ENCODE measurements around the gene PIK3R5. TPM values are rescaled to one million over a fixed set of nuclear protein-coding genes. Genes with fewer than 3 reads are reported as not detected.
A peak's percentile ranks its signal among the peaks of the same experiment; 100 is the strongest.

The PIK3R5 gene
- total RNA-seq, 2 donors from 2014 or later, result 30.7 to 42.9 TPM

DNA sequence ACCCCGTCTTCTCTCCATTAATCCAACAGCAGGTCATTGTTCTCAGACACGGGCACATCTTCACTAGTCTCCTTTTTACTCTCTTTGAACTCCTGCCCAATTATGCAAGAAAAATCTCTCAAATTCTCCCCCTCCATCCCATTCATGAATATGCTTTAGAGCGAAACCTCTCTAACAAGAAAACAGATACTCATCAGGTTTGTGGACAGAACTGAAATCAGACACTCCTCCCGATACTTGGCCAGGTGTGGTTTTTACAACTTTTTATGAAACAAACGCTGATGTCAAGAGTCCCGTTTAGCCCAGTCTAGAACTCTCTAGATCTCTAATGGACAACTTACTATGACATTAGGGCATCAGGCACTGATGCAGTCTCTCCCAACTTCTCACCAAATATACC lies 40.9 kb downstream of the PIK3R5 start:
- Histone ChIP-seq H3K9me3 (peaks cover 22% of the 10 kb centered on the region), H3K36me3 (no peaks in the 10 kb centered on the region), H3K27me3 (replicated peaks; ENCODE audit: insufficient read depth) (no peaks in the 10 kb centered on the region), H3K4me3 (no peak overlapping the region), H3K4me1 (ENCODE audit: control insufficient read depth in 1 of 2, low read depth in 2 of 2) (no peaks in the 10 kb centered on the region), H3K27ac (no peak overlapping the region)
- DNase-seq (ENCODE audit: low spot score) (no peak), ATAC-seq (ENCODE audit: insufficient number of reproducible peaks, low FRiP score, low read depth) (no peak)
- TF ChIP-seq CTCF (IDR thresholded peaks at IDR 0.05), result no peak

DNA sequence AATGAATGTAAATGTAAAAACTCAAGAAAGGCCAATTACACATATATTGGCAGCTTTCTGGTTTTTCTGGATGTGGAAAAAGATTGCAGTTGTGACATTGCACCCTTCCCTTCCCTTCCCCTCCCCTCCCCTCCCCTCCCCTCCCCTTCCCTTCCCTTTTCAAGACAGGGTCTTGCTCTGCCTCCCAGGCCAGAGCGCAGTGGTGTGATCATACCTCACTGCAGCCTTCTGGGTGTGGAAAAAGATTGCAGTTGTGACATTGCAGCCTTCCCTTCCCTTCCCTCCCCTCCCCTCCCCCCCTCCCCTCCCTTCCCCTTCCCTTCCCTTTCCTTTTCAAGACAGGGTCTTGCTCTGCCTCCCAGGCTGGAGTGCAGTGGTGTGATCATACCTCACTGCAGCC lies 41.7 kb downstream of the PIK3R5 start:
- H3K9me3 ChIP-seq, result peaks cover 20% of the 10 kb centered on the region
- no peak for TF ChIP-seq CTCF (IDR thresholded peaks at IDR 0.05)
- H3K36me3 ChIP-seq, result no peaks in the 10 kb centered on the region
- no peak overlapping the region for H3K4me3 ChIP-seq
- H3K4me1 ChIP-seq (ENCODE audit: control insufficient read depth in 1 of 2, low read depth in 2 of 2), result no peaks in the 10 kb centered on the region
- DNase-seq (ENCODE audit: low spot score) (no peak), ATAC-seq (ENCODE audit: insufficient number of reproducible peaks, low FRiP score, low read depth) (no peak)
- no peaks in the 10 kb centered on the region for H3K27me3 ChIP-seq (replicated peaks; ENCODE audit: insufficient read depth)
- no peak overlapping the region for H3K27ac ChIP-seq

- TF ChIP-seq CTCF (IDR thresholded peaks at IDR 0.05), result no peak
- Histone ChIP-seq H3K4me1 (ENCODE audit: control insufficient read depth in 1 of 2, low read depth in 2 of 2) (no peaks in the 10 kb centered on the region), H3K4me3 (no peak overlapping the region), H3K36me3 (no peaks in the 10 kb centered on the region), H3K27ac (peak overlapping the region in 1 of 2 donors; percentile 23), H3K9me3 (peaks cover 17% of the 10 kb centered on the region), H3K27me3 (replicated peaks; ENCODE audit: insufficient read depth) (no peaks in the 10 kb centered on the region)
- ATAC-seq (ENCODE audit: insufficient number of reproducible peaks, low FRiP score, low read depth) (no peak), DNase-seq (ENCODE audit: low spot score) (no peak)
Observed at GRCh38 chr17:8922928-8923327, 42.6 kb downstream of the PIK3R5 start.

DNA sequence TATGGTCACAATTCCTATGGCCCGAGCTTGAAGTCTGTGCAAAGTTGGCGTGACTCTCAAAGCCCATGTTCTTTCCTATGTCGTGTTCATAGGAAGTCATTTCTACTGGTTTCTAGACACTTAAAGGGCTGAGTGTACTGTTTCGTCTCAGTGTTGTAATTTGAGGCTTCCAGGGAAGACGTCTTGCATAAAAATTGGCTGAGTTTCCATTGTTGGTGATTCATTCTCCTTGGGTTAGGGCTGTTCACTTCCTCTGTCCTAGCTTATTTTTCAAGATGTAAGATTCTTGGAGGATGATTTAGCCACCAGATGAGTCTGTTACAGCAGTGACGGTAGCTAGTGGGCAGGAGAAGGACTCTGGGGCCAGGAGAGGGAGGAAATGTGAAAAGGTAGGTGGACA lies 43.1 kb downstream of the PIK3R5 start:
- no peak for ATAC-seq (ENCODE audit: insufficient number of reproducible peaks, low FRiP score, low read depth)
- no peak for TF ChIP-seq CTCF (IDR thresholded peaks at IDR 0.05)
- H3K27ac ChIP-seq, result peak overlapping the region in 1 of 2 donors; percentile 23

GRCh38 chr17:8921147-8921546 lies 44.4 kb downstream of the PIK3R5 start:
- Histone ChIP-seq H3K4me1 (ENCODE audit: control insufficient read depth in 1 of 2, low read depth in 2 of 2) (no peaks in the 10 kb centered on the region), H3K9me3 (peaks cover 6% of the 10 kb centered on the region), H3K36me3 (no peaks in the 10 kb centered on the region), H3K27me3 (replicated peaks; ENCODE audit: insufficient read depth) (no peaks in the 10 kb centered on the region), H3K27ac (no peak overlapping the region), H3K4me3 (no peak overlapping the region)
- TF ChIP-seq CTCF (IDR thresholded peaks at IDR 0.05), result no peak
- ATAC-seq (ENCODE audit: insufficient number of reproducible peaks, low FRiP score, low read depth), result no peak
- DNase-seq (ENCODE audit: low spot score), result no peak

More for the DNA sequence above, 43.1 kb downstream of the PIK3R5 start:
- H3K36me3 ChIP-seq, result no peaks in the 10 kb centered on the region
- peaks cover 12% of the 10 kb centered on the region for H3K9me3 ChIP-seq
- no peak overlapping the region for H3K4me3 ChIP-seq
- no peaks in the 10 kb centered on the region for H3K4me1 ChIP-seq (ENCODE audit: control insufficient read depth in 1 of 2, low read depth in 2 of 2)
- H3K27me3 ChIP-seq (replicated peaks; ENCODE audit: insufficient read depth), result no peaks in the 10 kb centered on the region
- no peak for DNase-seq (ENCODE audit: low spot score)
